DND-41 (cell line): ENCODE results near the gene SLC9A7.

Experiments
- ATAC-seq: fragments of 200-7000 bp; cut with Tn5 transposase; 3 replicates; pipeline ENCODE4 v1.9.1; 2021; ENCODE audit warnings: low read depth; ENCODE audit not compliant: insufficient read depth
- DNase-seq: peaks from one replicate; pipeline ENCODE4 v3.0.0-alpha.2; 2020
- H2AFZ ChIP-seq: 2 replicates; pipeline ENCODE4 v1.6.0; 2012; ENCODE audit warnings: low read depth, low read length
- H3K27ac ChIP-seq: 2 replicates; pipeline ENCODE4 v1.5.1; 2012; ENCODE audit warnings: low read length, inconsistent platforms
- H3K27me3 ChIP-seq: fragments of 200-600 bp; sonication (generic); 2 replicates; pipeline ENCODE4 v1.6.0; 2012; ENCODE audit warnings: low read length, mild to moderate bottlenecking, inconsistent platforms; ENCODE audit not compliant: insufficient read depth, poor library complexity
- H3K36me3 ChIP-seq: 2 replicates; pipeline ENCODE4 v1.5.1; 2012; ENCODE audit warnings: low read length, inconsistent platforms; ENCODE audit not compliant: insufficient read depth
- H3K4me1 ChIP-seq: 2 replicates; pipeline ENCODE4 v1.5.1; 2012; ENCODE audit warnings: mild to moderate bottlenecking, low read length; ENCODE audit not compliant: insufficient read depth
- H3K4me2 ChIP-seq: 2 replicates; pipeline ENCODE4 v1.6.0; 2012; ENCODE audit warnings: mild to moderate bottlenecking, moderate library complexity, low read length, inconsistent platforms; ENCODE audit not compliant: insufficient read depth
- H3K4me3 ChIP-seq, 2 experiments: fragments of 200-600 bp in 1 of 2; shearing (Covaris generic) in 1 of 2; 2 replicates each; pipeline ENCODE4 v1.5.1; 2012 to 2016; ENCODE audit warnings: inconsistent platforms in 2 of 2, low read length in 2 of 2, mild to moderate bottlenecking in 2 of 2, low read depth in 1 of 2, moderate library complexity in 1 of 2
- H3K79me2 ChIP-seq: 2 replicates; pipeline ENCODE4 v1.6.0; 2012; ENCODE audit warnings: low read length, inconsistent platforms; ENCODE audit not compliant: insufficient read depth
- H3K9ac ChIP-seq: 2 replicates; pipeline ENCODE4 v1.6.0; 2012; ENCODE audit warnings: low read depth, mild to moderate bottlenecking, inconsistent platforms, low read length, moderate library complexity
- H3K9me3 ChIP-seq: 2 replicates; pipeline ENCODE4 v1.5.1; 2012; ENCODE audit warnings: low read length, moderate library complexity, mild to moderate bottlenecking, inconsistent platforms; ENCODE audit not compliant: insufficient read depth, severe bottlenecking
- H4K20me1 ChIP-seq: 2 replicates; pipeline ENCODE4 v1.6.0; 2012; ENCODE audit warnings: low read length; ENCODE audit not compliant: insufficient read depth
- CTCF ChIP-seq: IDR thresholded peaks from 2 replicates; pipeline ENCODE4 v1.5.1; 2012; ENCODE audit warnings: borderline replicate concordance, low read length, moderate library complexity, mild to moderate bottlenecking; ENCODE audit not compliant: poor library complexity, severe bottlenecking; ENCODE audit errors: extremely low read depth
- EZH2 ChIP-seq: IDR thresholded peaks from 3 replicates; pipeline ENCODE4 v1.6.1; 2012; ENCODE audit warnings: borderline replicate concordance, low read depth, mild to moderate bottlenecking, moderate library complexity, low read length, inconsistent platforms; ENCODE audit not compliant: severe bottlenecking

Gene SLC9A7

GRCh38 chrX:46666831-46667230 is 92.1 kb downstream of the SLC9A7 start:
- no peaks in the 10 kb centered on the region for H3K9me3 ChIP-seq
- TF ChIP-seq CTCF (no peak), EZH2 (no peak)
- DNase-seq (no peak), ATAC-seq (no peak)
- no peak overlapping the region for H3K9ac ChIP-seq
- no peaks in the 10 kb centered on the region for H4K20me1 ChIP-seq
- H3K27me3 ChIP-seq: peaks cover 3% of the 10 kb centered on the region
- H3K4me1 ChIP-seq: no peaks in the 10 kb centered on the region
- H3K27ac ChIP-seq: no peak overlapping the region
- no peak overlapping the region for H3K4me2 ChIP-seq
- H3K79me2 ChIP-seq: no peaks in the 10 kb centered on the region
- H2AFZ ChIP-seq: no peak overlapping the region
- H3K4me3 ChIP-seq: no peak overlapping the region
- no peaks in the 10 kb centered on the region for H3K36me3 ChIP-seq

DNA sequence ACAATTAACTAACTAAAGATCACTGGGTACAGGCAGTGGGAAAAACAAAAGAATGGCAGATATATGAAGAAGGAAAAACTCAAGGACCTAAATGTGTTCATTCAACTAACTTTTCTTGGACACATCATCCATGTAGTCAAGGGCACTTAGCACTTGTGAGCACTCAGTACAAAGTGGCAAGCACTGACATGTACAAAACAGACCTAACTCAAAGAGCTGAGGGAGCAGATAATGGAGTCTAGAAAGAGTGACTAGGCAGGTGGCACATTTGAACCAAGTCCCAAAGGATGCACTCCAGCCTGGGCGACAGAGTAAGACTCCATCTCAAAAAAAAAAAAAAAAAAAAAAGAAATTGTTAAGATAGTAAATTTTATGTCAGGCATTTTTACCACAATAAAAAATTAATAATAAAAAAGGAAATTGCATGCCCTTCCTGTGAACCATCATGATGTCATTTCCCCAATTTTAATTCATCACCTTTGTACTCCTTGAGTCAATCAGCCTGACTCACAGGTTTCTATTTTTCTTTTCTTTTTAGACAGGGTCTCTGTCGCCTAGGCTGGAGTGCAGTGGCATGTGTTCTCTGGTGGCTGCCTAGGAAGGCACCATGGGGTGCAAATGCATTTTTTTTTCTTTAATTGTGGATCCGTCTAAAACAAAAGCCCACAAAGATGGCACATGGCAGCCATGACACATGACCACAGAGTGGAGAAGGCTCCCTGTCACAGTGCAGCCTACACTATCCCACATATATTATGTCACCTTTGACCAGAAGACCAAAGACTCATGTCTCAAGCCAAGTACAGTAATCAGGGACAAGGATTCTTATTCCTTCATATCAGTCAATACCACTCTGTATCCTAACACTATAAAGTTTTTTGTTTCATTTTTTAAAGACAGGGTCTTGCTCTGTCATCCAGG is 93.4 kb downstream of the SLC9A7 start:
- TF ChIP-seq CTCF (no peak), EZH2 (no peak)
- Histone ChIP-seq H3K79me2 (no peaks in the 10 kb centered on the region), H3K4me3 (no peak overlapping the region), H3K9me3 (no peaks in the 10 kb centered on the region), H3K27me3 (peaks cover 3% of the 10 kb centered on the region), H3K9ac (no peak overlapping the region), H4K20me1 (no peaks in the 10 kb centered on the region), H2AFZ (no peak overlapping the region), H3K36me3 (no peaks in the 10 kb centered on the region), H3K4me1 (no peaks in the 10 kb centered on the region), H3K27ac (no peak overlapping the region), H3K4me2 (no peak overlapping the region)
- ATAC-seq: no peak
- DNase-seq: no peak

- no peak overlapping the region for H2AFZ ChIP-seq
- no peak overlapping the region for H3K4me3 ChIP-seq
- no peaks in the 10 kb centered on the region for H3K27me3 ChIP-seq
- H3K4me1 ChIP-seq: no peaks in the 10 kb centered on the region
- DNase-seq (no peak), ATAC-seq (no peak)
- H3K79me2 ChIP-seq: no peaks in the 10 kb centered on the region
- no peak overlapping the region for H3K27ac ChIP-seq
- TF ChIP-seq EZH2 (no peak), CTCF (no peak)
- H3K4me2 ChIP-seq: no peak overlapping the region
- H4K20me1 ChIP-seq: no peaks in the 10 kb centered on the region
- H3K36me3 ChIP-seq: no peaks in the 10 kb centered on the region
- no peaks in the 10 kb centered on the region for H3K9me3 ChIP-seq
- no peak overlapping the region for H3K9ac ChIP-seq
Measured at GRCh38 chrX:46662188-46662958, 96.5 kb downstream of the SLC9A7 start.
